DND-41 (cell line): Measurements from ENCODE around the gene RGS14.

Experiments used
- EZH2 ChIP-seq: IDR thresholded peaks from 3 replicates; pipeline ENCODE4 v1.6.1; 2012; ENCODE audit warnings: borderline replicate concordance, low read depth, mild to moderate bottlenecking, moderate library complexity, low read length, inconsistent platforms; ENCODE audit not compliant: severe bottlenecking
- TF ChIP-seq, protein P1 (sequence below): IDR thresholded peaks from 2 replicates; pipeline ENCODE4 v1.5.1; 2012; ENCODE audit warnings: borderline replicate concordance, low read length, moderate library complexity, mild to moderate bottlenecking; ENCODE audit not compliant: poor library complexity, severe bottlenecking; ENCODE audit errors: extremely low read depth

DNA sequence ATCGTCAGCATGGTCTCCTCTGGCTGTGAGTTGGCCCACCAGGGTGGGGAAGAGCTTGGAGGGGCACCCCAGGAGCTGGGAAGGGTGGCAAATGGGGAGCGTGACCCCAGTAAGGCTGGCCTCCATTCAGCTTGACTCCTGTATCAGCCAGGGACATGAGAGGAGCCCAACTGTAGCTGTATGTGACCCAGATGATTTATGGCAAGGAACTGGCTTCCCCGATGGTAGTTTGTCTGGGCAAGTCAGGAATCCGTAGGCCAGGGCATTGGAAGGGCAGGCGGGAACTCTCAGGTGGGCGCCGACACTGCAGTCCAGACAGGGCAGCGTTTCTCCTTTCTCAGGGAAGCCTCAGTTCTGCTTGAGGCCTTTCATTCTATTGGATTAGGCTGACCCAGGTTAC, 28.8 kb downstream of the RGS14 start:
- TF ChIP-seq, protein P1, sequence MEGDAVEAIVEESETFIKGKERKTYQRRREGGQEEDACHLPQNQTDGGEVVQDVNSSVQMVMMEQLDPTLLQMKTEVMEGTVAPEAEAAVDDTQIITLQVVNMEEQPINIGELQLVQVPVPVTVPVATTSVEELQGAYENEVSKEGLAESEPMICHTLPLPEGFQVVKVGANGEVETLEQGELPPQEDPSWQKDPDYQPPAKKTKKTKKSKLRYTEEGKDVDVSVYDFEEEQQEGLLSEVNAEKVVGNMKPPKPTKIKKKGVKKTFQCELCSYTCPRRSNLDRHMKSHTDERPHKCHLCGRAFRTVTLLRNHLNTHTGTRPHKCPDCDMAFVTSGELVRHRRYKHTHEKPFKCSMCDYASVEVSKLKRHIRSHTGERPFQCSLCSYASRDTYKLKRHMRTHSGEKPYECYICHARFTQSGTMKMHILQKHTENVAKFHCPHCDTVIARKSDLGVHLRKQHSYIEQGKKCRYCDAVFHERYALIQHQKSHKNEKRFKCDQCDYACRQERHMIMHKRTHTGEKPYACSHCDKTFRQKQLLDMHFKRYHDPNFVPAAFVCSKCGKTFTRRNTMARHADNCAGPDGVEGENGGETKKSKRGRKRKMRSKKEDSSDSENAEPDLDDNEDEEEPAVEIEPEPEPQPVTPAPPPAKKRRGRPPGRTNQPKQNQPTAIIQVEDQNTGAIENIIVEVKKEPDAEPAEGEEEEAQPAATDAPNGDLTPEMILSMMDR, result no peak
- TF ChIP-seq EZH2, result no peak
